GM21367 (cell line): ENCODE data around the gene GPR101.
"Not testable (repeated sequence)": the region's sequence is repeated elsewhere in the genome, so short reads cannot be mapped to it uniquely, and the experiment has no call there.

Source experiments
- ATAC-seq: cut with Tn5 transposase; IDR thresholded peaks from one replicate; pipeline ENCODE4 v1.9.1; 2021; ENCODE audit not compliant: unreplicated experiment

GPR101 gene

GRCh38 chrX:137028699-137029098 lies 5.1 kb downstream of the GPR101 start:
- no peak for ATAC-seq

- ATAC-seq, result no peak
Observed at GRCh38 chrX:137025930-137026329, 7.9 kb downstream of the GPR101 start.

GRCh38 chrX:137000236-137000635 lies 33.6 kb downstream of the GPR101 start:
- ATAC-seq, result not testable (repeated sequence)

GRCh38 chrX:136999024-136999423 lies 34.8 kb downstream of the GPR101 start:
- ATAC-seq, result no peak
